Renal cortical epithelial cell (primary cell): ENCODE data around the gene RRAS. TPM values are rescaled to one million over a fixed set of nuclear protein-coding genes. Genes with fewer than 3 reads are reported as not detected.
"Not testable (repeated sequence)": the region's sequence is repeated elsewhere in the genome, so short reads cannot be mapped to it uniquely, and the experiment has no call there.

Experiments used
- DNase-seq: peaks from one replicate; pipeline ENCODE4 v3.0.0-alpha.2; 2011; ENCODE audit warnings: low read depth
- total RNA-seq: library from RNA; depleted of rRNA; stranded (reverse); fragments of >200 nt; gene quantifications from 2 replicates; pipeline ENCODE4 v1.2.3, GENCODE V29; 2014

RRAS gene
- total RNA-seq, 1 donor from 2014 or later, result 32.5 TPM

DNA sequence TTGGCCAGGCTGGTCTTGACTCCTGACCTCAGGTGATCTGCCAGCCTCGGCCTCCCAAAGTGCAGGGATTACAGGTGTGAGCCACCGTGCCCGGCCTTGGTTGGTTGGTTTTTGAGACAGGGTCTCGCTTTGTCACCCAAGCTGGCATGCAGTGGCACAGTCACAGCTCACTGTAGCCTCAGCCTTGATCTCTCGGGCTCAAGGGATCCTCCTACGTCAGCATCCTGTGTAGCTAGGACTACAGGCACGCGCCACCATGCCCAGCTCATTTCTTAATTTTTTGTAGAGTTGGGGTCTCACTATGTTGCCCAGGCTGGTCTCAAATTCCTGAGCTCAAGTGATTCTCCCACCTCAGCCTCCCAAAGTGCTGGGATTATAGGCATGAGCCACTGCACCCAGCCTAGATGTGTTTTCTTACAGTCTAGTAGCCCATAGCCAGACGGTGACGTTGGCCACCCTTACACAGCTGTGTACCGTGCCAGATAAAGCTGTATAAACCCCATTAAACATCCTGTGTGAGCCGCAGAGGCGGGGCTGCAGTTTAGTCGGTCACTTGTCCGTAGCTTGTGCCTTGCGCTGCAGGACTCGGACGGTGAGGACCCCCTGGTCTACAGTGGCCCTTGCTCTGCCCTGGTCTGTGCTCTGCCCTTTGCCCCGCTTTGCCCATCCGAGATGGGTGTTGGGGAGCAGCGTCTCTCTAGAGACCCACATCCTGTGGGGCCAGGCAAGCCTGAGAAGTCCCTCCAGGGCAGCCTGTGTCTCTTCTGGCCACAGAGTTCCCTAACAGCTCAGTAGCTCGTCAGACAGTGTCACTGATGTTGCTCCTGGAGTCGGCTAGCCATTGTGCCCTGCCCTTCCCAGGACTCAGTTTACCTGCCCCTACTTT is 15.9 kb upstream of the RRAS start:
- no peak for DNase-seq

DNA sequence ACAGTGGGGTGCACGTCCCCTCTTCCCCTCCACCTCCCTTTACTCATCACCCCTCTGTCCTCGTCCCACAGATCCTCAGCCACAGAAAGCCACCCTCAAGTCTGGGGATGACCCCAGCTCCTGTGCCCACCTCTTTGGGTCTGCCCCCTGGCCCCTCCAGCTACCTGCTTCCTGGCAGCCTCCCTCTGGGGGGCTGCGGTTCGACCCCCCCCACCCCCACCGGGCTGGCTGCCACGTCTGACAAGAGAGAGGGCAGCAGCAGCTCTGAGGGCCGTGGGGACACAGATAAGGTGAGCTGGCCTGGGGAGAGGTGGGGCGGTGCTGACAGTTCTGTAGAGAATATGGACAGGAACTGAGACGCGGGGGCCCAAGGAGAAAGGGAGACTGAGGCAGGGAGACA is 14.6 kb upstream of the RRAS start:
- no peak for DNase-seq

DNA sequence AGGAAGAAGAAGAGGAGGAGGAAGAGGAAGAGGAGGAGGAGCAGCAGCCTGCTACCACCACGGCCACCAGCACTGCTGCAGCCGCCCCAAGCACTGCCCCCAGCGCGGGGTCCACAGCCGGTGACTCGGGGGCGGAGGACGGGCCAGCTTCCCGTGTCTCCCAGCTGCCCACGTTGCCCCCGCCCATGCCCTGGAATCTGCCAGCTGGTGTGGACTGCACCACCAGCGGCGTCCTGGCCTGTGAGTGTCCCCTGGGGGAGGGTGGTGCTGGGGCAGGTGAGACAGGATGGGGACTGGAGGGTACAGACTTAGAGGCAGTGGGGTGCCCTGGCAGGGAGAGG is 13.5 kb upstream of the RRAS start:
- no peak for DNase-seq

DNA sequence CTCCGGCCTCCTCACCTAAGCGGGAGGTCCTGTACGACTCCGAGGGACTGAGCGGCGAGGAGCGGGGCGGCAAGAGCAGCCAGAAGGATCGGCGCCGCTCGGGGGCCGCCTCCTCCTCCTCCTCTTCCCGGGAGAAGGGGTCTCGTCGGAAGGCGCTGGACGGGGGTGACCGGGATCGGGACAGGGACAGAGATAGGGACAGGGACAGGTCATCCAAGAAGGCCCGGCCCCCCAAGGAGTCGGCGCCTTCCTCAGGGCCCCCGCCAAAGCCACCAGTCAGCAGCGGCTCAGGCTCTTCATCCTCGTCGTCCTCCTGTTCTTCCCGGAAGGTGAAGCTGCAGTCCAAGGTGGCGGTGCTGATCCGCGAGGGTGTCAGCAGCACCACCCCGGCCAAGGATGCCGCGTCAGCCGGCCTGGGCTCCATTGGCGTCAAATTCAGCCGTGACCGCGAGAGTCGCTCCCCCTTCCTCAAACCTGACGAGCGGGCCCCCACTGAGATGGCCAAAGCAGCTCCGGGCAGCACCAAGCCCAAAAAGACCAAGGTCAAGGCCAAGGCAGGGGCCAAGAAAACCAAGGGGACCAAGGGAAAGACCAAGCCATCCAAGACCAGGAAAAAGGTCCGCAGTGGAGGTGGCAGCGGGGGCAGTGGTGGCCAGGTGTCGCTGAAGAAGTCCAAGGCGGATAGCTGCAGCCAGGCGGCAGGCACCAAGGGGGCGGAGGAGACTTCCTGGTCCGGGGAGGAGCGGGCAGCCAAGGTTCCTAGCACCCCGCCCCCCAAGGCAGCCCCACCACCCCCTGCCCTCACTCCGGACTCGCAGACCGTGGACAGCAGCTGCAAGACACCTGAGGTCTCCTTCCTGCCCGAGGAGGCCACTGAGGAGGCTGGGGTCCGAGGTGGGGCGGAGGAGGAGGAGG is 12.9 kb upstream of the RRAS start:
- DNase-seq, result no peak

DNA sequence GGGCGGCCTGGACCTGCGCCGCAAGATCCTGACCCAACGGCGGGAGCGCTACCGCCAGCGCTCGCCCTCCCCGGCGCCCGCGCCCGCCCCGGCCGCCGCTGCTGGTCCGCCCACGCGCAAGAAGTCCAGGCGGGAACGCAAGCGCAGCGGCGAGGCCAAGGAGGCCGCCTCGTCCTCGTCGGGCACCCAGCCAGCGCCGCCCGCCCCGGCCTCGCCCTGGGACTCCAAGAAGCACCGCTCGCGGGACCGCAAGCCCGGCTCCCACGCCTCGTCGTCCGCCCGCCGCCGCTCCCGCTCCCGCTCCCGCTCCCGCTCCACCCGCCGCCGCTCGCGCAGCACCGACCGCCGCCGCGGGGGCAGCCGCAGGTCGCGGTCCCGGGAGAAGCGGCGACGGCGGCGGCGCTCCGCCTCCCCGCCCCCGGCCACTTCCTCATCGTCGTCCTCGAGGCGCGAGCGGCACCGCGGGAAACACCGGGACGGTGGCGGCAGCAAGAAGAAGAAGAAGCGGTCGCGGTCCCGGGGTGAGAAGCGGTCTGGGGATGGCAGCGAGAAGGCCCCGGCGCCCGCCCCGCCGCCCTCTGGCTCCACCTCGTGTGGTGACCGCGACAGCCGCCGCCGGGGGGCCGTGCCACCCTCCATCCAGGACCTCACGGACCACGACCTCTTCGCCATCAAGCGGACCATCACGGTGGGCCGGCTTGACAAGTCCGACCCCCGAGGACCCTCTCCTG is 12.0 kb upstream of the RRAS start:
- no peak for DNase-seq

DNA sequence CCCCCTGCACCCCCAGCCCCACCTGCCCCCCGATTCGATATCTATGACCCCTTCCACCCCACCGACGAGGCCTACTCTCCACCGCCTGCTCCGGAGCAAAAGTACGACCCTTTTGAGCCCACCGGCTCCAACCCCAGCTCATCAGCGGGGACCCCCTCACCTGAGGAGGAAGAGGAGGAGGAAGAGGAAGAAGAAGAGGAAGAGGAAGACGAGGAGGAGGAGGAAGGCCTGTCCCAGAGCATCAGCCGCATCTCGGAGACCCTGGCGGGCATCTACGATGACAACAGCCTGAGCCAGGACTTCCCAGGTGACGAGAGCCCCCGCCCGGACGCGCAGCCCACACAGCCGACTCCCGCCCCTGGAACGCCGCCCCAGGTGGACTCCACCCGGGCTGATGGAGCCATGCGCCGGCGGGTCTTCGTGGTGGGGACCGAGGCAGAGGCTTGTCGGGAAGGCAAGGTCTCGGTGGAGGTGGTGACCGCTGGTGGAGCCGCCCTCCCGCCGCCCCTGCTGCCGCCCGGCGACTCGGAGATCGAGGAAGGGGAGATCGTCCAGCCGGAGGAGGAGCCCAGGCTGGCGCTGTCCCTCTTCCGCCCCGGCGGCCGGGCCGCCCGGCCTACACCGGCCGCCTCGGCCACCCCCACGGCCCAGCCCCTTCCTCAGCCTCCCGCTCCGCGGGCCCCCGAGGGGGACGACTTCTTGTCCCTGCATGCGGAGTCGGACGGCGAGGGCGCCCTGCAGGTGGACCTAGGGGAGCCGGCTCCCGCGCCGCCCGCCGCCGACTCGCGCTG is 11.3 kb upstream of the RRAS start:
- DNase-seq, result no peak

DNA sequence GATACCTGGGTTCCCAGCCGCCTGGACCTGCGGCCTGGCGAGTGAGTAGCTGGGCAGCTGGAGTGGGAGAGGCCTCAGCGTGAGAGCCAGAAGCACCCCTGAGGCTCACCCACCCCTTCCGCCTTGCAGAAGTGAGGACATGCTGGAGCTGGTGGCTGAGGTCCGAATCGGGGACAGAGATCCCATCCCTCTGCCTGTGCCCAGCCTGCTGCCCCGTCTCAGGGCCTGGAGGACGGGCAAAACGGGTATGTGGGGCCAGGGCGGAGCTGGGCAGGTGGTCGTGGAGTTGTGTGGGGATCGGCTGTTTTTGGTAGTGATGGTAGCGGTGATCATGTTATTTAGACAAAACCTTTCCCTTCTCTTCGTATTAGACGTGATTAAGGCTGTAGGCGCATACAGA is 6.6 kb upstream of the RRAS start:
- no peak for DNase-seq

DNA sequence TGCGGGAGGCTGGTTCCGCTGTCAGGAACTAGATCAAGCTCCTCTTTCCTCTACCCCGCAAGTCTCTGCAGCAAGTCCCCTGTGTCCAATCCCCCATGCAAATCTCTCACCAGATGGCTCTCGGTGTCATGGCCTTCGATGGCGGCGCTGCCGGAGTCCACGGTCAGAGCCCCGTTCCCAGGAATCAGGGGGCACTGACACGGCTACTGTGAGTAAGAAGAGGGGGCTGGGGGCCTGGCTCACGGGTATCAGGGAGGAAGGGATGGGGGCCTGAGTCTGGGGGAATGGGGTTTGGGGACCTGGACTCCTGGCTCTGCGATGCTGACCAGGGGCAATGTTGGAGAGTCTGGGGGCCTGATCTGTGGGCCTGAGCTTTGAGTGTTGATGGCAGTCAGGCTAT is 6.1 kb upstream of the RRAS start:
- no peak for DNase-seq

DNA sequence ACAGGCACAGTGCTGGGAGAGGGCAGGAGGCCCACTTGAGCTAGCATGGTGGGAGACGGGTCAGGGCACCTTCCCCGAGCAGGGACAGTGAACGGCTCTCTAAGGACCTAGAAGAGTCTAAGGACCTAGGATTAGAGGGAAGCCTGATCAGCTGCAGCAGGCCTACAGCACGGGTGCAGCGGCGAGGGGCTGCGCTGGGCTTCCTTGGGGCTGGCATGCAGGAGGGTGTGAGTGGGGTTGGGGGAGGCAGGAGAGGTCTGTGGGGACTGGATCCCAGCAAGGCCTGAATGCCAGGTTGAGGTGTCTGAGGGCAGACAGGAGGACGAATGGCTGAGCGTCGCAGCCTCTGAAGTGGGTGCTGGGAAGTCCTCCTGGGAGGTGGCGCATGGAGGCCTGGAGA is 5.6 kb upstream of the RRAS start:
- no peak for DNase-seq

DNA sequence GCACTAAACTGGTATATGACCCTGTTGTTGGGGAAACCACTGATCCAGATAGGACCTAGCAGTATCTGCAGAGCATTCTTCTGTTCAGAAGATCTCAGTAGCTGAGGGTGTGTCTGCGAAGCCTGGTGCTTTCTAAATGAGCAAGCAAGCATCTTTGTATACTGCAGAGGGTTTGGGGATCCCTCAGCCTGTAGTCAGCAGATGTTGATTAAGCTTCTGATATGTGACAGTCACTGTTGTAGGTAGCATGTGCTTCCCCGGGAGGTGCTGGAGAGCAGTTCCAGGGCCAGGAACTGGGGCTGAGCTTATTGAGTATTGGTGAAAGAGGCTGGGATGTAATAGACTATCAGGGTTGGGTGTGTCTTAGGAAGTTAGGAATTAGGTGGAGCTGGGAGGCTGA is 3.5 kb upstream of the RRAS start:
- DNase-seq, result no peak

DNA sequence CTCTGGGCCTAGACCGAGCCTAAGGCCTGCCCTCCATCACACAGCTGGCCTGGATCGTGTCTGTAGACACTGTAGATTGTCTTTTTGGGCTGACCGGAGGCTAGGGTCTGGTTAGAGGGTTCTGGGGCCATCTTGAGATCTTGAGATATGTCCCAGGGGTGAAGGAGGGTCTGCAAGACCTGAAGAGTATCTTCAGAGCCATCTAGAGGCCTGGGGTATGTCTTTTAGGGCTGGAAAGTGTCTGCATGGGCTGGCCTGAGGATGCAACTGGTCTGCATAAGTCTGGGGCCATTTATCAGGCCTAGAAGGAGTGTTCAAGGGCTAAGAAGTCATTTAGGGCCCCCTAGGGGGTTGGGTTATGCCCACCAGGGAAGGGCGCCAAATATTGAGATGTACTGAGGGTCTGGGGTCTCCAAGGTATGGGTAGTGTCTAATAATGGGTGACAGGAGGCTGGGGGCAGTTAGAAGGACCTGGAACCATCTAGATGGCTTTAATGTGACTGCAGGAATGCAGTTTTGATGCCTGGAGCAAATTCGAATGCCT is 2.6 kb upstream of the RRAS start:
- no peak for DNase-seq

DNA sequence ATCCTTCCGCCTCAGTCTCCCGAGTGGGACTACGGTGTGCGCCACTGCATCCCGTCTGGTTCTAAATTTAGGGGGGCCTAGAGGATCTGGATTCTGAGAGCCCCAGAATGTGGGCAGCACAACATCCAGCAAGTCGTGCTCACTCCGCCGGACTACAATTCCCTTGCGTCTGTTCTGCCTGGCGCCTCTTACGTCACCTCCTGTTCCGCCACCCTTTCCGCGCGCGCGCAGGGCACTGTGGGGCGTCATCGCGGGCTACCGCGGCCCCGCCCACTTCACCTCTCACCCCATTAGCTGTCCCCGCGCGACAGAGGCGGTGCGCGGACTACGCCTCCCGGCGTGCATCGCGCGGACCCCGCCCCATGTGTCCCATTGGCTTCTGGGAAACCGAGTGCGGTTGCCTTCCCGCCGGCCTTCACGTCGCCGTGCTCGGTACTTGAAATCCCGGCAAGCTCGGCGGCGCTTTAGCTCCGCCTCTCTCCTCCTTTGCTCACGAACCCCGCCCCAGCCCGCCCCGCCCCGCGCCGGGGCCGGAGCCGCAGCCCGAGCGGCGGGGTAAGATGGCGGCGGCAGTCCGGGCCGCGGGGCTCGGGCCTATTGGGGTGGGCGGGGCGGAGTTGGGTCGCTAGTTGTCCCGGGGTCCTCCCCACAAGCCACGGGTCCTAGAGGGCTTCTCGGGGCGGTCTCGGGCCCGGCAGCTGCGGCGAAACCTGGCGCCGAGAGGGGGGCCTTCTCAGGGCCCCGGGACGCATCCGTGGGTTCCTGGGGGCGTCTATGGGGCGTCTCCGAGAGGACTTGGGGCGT is 1.9 kb upstream of the RRAS start, which contains the start of gene SCAF1:
Gene SCAF1 (plus strand): TSS at position 522 of the 804 bp plus-strand sequence. CDS start 2,818 bp downstream, outside the sequence.
- peak; percentile 98 for DNase-seq

DNA sequence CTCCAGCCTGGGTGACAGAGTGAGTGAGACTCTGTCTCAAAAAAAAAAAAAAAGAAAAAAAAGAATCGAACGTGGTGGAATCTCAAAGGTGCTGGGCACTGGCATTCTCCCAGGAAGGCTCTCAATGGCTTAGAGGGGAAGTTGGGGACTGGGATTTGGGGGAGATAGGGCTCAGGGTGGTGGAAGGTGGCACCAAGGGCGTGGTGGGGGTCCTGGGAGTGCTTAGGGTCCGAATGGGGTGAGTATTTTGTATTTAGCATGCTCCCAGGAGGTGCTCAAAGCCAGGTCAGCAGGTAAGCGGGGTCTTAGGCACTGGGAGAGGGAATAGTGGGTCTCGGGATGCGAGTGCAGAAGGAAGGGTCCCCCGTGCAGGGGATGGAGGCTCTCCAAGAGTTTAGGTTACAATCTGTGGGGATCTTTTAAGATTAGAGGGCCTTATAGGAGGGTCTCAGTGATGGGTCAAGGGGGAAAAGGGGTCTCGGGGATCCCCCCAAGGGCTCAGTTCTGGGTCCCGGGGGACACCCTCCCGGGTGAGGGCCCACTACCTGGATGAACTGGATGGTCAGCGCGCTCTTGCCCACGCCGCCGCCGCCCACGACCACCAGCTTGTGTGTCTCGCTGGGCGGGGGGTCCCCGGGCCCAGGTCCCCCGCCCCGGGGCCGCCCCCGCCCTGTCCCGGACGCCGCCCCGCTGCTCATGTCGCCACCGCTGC is 386 bp downstream of the RRAS start:
- DNase-seq, result no peak

DNA sequence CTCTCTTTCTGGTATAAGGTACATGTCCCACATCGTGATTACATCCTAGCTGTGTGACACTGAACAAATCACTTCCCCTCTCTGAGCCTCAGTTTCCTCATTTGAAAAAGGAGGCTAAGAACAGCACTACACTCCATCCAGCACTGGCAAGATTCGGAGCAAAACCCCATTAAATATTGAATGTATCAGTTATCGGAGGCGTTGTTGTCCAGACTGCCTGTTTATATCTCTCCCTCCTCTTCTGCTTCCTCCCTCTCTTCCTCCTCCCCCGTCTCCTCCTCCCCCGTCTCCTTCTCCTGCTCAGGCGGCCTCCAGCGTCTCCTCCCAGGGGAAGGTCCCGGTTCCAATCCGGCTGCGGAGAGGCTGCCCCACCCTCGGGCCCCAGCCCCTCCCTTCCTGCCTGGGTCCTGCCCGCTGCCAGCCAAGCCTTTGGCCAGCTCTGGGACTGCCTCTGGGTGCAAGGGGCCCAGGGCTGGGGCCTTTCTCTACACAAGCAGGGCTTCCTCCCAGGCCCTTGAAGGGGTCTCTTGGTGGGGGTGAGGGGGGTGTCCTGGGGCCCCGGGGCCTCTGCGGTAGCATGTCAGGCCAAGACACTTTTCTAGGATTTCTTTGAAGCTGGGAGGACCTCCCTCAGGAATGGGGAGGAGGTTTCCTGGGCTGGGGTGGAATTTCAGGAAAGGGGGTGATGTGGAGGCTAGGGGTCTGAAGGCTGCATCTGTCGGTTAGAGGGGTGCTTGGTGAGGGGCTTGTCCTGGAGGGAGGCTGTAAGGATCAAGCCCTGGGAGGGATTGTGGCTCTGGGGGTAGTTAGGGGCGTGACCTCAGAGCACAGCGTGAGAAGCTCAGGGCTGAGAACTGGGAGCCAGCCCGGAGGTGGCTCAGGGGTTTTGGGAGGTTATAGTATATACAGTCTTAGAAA is 1.9 kb downstream of the RRAS start:
- DNase-seq, result peak; percentile 53

DNA sequence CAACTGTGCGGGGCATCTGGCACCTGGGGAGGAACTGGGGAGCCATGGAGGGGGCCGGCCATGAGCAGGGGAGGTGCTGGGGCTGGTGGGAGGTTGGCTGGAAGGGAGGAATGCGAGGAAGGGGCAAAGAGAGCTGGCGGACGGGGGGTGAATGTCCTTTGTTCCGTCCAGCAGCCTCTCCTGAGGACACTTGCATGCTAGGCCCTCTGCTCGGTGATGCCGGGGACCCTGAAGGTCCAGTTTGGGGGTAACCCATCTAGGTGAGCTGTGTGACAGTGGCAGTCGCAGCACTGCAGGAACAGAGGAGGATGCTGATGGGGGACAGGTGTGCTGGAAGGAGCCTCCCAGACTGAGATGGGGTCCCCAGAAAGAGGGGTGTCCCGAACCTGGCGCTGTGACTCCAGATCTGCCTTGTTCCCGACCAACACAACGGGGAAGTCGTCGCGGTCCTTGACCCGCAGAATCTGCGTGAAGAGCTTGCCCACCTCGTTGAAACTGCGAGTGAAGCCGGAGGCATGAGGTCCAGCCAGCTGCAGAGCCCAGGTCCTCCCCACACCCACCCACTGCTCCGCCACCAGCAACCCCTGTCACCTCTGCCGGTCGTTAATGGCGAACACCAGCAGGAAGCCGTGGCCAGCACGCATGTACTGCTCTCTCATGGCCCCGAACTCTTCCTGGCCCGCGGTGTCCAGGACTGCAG is 3.6 kb downstream of the RRAS start:
- no peak for DNase-seq

DNA sequence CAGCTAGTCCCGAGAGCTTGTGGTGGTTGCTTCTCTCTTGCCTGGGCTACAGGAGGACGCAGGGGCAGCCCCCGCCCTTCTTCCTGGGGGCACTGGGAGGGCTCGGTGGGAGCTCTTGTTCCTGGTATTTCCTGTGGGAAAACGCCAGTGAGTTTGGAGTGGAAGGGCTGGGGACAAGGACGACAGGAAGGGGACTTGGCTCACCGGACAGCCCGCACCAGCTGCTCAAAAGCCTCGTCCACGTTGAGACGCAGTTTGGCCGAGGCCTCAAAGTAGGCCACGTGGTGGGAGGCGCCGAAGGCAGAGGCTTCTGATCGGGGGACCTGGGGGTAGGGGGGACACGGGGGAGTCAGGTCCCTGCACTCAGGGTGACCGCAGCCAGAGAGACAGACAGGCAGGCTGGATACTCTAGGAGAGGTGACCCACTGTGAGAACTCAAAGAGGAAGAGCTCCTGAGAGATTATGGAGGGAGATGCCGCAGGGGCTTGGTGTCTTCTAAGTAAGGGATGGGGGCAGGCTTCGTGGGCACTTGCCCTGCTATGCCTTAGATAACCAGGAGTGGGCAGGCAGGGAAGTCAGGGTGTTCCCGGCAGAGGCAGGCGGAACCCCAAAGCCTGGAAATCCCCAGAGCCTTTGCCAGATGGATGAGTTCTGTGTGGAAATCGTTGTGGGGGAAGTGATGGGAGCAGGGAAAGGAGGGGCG is 4.3 kb downstream of the RRAS start:
- DNase-seq, result peak; percentile 13

DNA sequence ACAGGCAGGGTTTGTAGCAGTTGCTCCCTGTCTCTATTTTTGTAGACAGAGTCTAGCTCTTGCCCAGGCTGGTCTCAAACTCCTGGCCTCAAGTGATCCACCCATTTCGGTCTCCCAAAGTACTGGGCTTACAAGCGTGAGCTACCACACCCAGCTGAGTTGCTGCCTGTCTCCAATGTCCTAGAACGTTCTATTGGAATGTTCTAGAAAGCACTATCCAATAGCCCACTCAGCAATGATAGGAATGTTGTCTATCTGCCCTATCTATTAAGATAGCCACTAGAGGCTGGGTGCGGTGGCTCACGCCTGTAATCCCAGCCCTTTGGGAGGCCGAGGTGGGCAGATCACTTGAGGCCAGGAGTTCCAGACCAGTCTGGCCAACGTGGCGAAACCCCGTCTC is 6.7 kb downstream of the RRAS start:
- not testable (repeated sequence) for DNase-seq
